Tibial artery (tissue), 4 donors: ENCODE data around the gene MMP1.
"Not testable (repeated sequence)": the region's sequence is repeated elsewhere in the genome, so short reads cannot be mapped to it uniquely, and the experiment has no call there.

Experiments
- DNase-seq, 2 donors: peaks; one replicate each; pipeline ENCODE4 v3.0.0-alpha.2; 2019
- H3K27ac ChIP-seq, 2 donors: fragments of 200-600 bp; sonication (generic) in 1 of 2; 1 replicate in 1 of 2; 2 replicates in 1 of 2; pipeline ENCODE4 v1.5.1; 2018 to 2019; ENCODE audit warnings: mild to moderate bottlenecking in 1 of 2
- H3K27me3 ChIP-seq, 2 donors: fragments of 200-600 bp; sonication (generic) in 1 of 2; one replicate each; pipeline versions ENCODE4 v1.5.1 to v1.6.0; 2016 to 2019
- H3K36me3 ChIP-seq, 3 donors: fragments of 200-600 bp; sonication (generic) in 2 of 3; one replicate each; pipeline ENCODE4 v1.5.1; 2016 to 2019; ENCODE audit warnings: mild to moderate bottlenecking in 2 of 3
- H3K4me1 ChIP-seq, 4 donors: fragments of 200-600 bp; sonication (generic) in 2 of 4; 1 replicate in 3 of 4; 2 replicates in 1 of 4; pipeline ENCODE4 v1.5.1; 2016 to 2019
- H3K4me3 ChIP-seq, 2 donors: fragments of 200-600 bp; sonication (generic) in 1 of 2; 1 replicate in 1 of 2; 2 replicates in 1 of 2; pipeline ENCODE4 v1.5.1; 2018 to 2019; ENCODE audit warnings: mild to moderate bottlenecking in 2 of 2
- H3K9me3 ChIP-seq, 3 donors: fragments of 200-600 bp; sonication (generic) in 1 of 3; one replicate each; pipeline ENCODE4 v1.5.1; 2016 to 2019
- CTCF ChIP-seq, 2 experiments: fragments of 200-600 bp in 1 of 2; fragments of 450-650 bp in 1 of 2; IDR thresholded peaks; one replicate each; pipeline ENCODE4 v1.5.1; 2017 to 2019; ENCODE audit warnings: antibody characterized with exemption in 2 of 2, mild to moderate bottlenecking in 1 of 2, moderate library complexity in 1 of 2
- intact Hi-C: fragments of 100-400 bp; cut with DNase I; formaldehyde crosslinking; loops from one replicate; pipeline ENCODE4 v1.15.0; 2023; ENCODE audit warnings: low total_unique reads

The MMP1 gene

GRCh38 chr11:102760344-102761035, 37.5 kb downstream of the MMP1 start:
- TF ChIP-seq CTCF (IDR thresholded peaks at IDR 0.05) = no peak
- H3K27me3 ChIP-seq = no peaks in the 10 kb centered on the region
- no peaks in the 10 kb centered on the region for H3K9me3 ChIP-seq
- no peaks in the 10 kb centered on the region for H3K36me3 ChIP-seq
- intact Hi-C loops = no loop called here
- H3K27ac ChIP-seq = no peak overlapping the region
- no peaks in the 10 kb centered on the region for H3K4me1 ChIP-seq
- H3K4me3 ChIP-seq = no peak overlapping the region
- DNase-seq = no peak

GRCh38 chr11:102757823-102758549, 40.0 kb downstream of the MMP1 start:
- H3K27ac ChIP-seq = no peak overlapping the region
- intact Hi-C loops = no loop called here
- TF ChIP-seq CTCF (IDR thresholded peaks at IDR 0.05) = no peak
- no peaks in the 10 kb centered on the region for H3K36me3 ChIP-seq
- H3K4me1 ChIP-seq = no peaks in the 10 kb centered on the region
- no peaks in the 10 kb centered on the region for H3K9me3 ChIP-seq
- no peak for DNase-seq
- H3K27me3 ChIP-seq = no peaks in the 10 kb centered on the region
- H3K4me3 ChIP-seq = no peak overlapping the region

- intact Hi-C loops = no loop called here
- no peak for TF ChIP-seq CTCF (IDR thresholded peaks at IDR 0.05)
- Histone ChIP-seq H3K27me3 (no peaks in the 10 kb centered on the region), H3K27ac (no peak overlapping the region), H3K36me3 (no peaks in the 10 kb centered on the region), H3K4me3 (no peak overlapping the region), H3K9me3 (peaks cover 0 to 7% (median 0%) of the 10 kb centered on the region in 3 donors), H3K4me1 (no peaks in the 10 kb centered on the region)
- no peak for DNase-seq
Observed at GRCh38 chr11:102753267-102753666, 44.7 kb downstream of the MMP1 start.

- Histone ChIP-seq H3K36me3 (no peaks in the 10 kb centered on the region), H3K27me3 (no peaks in the 10 kb centered on the region), H3K27ac (no peak overlapping the region), H3K4me3 (no peak overlapping the region), H3K4me1 (no peaks in the 10 kb centered on the region), H3K9me3 (peaks cover 0 to 7% (median 0%) of the 10 kb centered on the region in 3 donors)
- TF ChIP-seq CTCF (IDR thresholded peaks at IDR 0.05) = no peak
- intact Hi-C loops = no loop called here
- DNase-seq = no peak
Observed at GRCh38 chr11:102751673-102752072, 46.3 kb downstream of the MMP1 start.

GRCh38 chr11:102749101-102749722, 48.7 kb downstream of the MMP1 start:
- no peak overlapping the region for H3K4me3 ChIP-seq
- no peaks in the 10 kb centered on the region for H3K27me3 ChIP-seq
- intact Hi-C loops = no loop called here
- H3K27ac ChIP-seq = no peak overlapping the region
- no peak for DNase-seq
- H3K4me1 ChIP-seq = no peaks in the 10 kb centered on the region
- no peak for TF ChIP-seq CTCF (IDR thresholded peaks at IDR 0.05)
- H3K36me3 ChIP-seq = no peaks in the 10 kb centered on the region
- peaks cover 0 to 7% (median 0%) of the 10 kb centered on the region in 3 donors for H3K9me3 ChIP-seq

- H3K9me3 ChIP-seq, intact Hi-C loops, H3K4me3 ChIP-seq, DNase-seq, H3K36me3 ChIP-seq, H3K27ac ChIP-seq, H3K4me1 ChIP-seq, H3K27me3 ChIP-seq: not testable (repeated sequence)
Observed at GRCh38 chr11:102746746-102747578, 51.0 kb downstream of the MMP1 start.
